Measurements from ENCODE around the gene C4B.
"Not testable (repeated sequence)": the region's sequence is repeated elsewhere in the genome, so short reads cannot be mapped to it uniquely, and the experiment has no call there.

Gene C4B

GRCh38 chr6:32047855-32048766, 33.5 kb downstream of the C4B start:
- peak; percentile 83 for DNase-seq
- peaks cover 6% of the 10 kb centered on the region for H3K4me1 Mint-ChIP-seq (ENCODE audit: low read depth)
- no peaks in the 10 kb centered on the region for H3K27me3 Mint-ChIP-seq
- H3K36me3 Mint-ChIP-seq (ENCODE audit: low read depth), result no peaks in the 10 kb centered on the region
- H3K27ac Mint-ChIP-seq, result no peak overlapping the region
- H3K4me3 Mint-ChIP-seq, result no peak overlapping the region
- H3K9me3 Mint-ChIP-seq, result no peaks in the 10 kb centered on the region

GRCh38 chr6:32049149-32049548, 34.6 kb downstream of the C4B start:
- not testable (repeated sequence) for H3K9me3 Mint-ChIP-seq; H3K36me3 Mint-ChIP-seq (ENCODE audit: low read depth); H3K27me3 Mint-ChIP-seq; H3K4me1 Mint-ChIP-seq (ENCODE audit: low read depth); DNase-seq; H3K4me3 Mint-ChIP-seq; H3K27ac Mint-ChIP-seq

GRCh38 chr6:32049736-32050135, 35.1 kb downstream of the C4B start:
- DNase-seq; H3K36me3 Mint-ChIP-seq (ENCODE audit: low read depth); H3K27ac Mint-ChIP-seq; H3K4me3 Mint-ChIP-seq; H3K9me3 Mint-ChIP-seq; H3K27me3 Mint-ChIP-seq; H3K4me1 Mint-ChIP-seq (ENCODE audit: low read depth): not testable (repeated sequence)

- no peaks in the 10 kb centered on the region for H3K9me3 Mint-ChIP-seq
- no peaks in the 10 kb centered on the region for H3K36me3 Mint-ChIP-seq (ENCODE audit: low read depth)
- no peaks in the 10 kb centered on the region for H3K27me3 Mint-ChIP-seq
- no peak overlapping the region for H3K27ac Mint-ChIP-seq
- peaks cover 6% of the 10 kb centered on the region for H3K4me1 Mint-ChIP-seq (ENCODE audit: low read depth)
- no peak for DNase-seq
- H3K4me3 Mint-ChIP-seq, result no peak overlapping the region
These were observed 36.0 kb downstream of the C4B start for GRCh38 chr6:32050562-32050961.

- H3K27me3 Mint-ChIP-seq; H3K4me3 Mint-ChIP-seq; H3K27ac Mint-ChIP-seq; DNase-seq; H3K36me3 Mint-ChIP-seq (ENCODE audit: low read depth); H3K9me3 Mint-ChIP-seq; H3K4me1 Mint-ChIP-seq (ENCODE audit: low read depth): not testable (repeated sequence)
These were observed 38.0 kb downstream of the C4B start for GRCh38 chr6:32052626-32053025.

- not testable (repeated sequence) for DNase-seq; H3K27ac Mint-ChIP-seq; H3K9me3 Mint-ChIP-seq; H3K4me3 Mint-ChIP-seq; H3K4me1 Mint-ChIP-seq (ENCODE audit: low read depth); H3K36me3 Mint-ChIP-seq (ENCODE audit: low read depth); H3K27me3 Mint-ChIP-seq
These were observed 38.7 kb downstream of the C4B start for GRCh38 chr6:32053314-32053713.

- not testable (repeated sequence) for H3K4me3 Mint-ChIP-seq; H3K4me1 Mint-ChIP-seq (ENCODE audit: low read depth); H3K27me3 Mint-ChIP-seq; DNase-seq; H3K27ac Mint-ChIP-seq; H3K36me3 Mint-ChIP-seq (ENCODE audit: low read depth); H3K9me3 Mint-ChIP-seq
These were observed 41.2 kb downstream of the C4B start for GRCh38 chr6:32055756-32056155.

GRCh38 chr6:32056254-32056653, 41.7 kb downstream of the C4B start:
- no peak overlapping the region for H3K4me3 Mint-ChIP-seq
- no peaks in the 10 kb centered on the region for H3K9me3 Mint-ChIP-seq
- DNase-seq, result no peak
- H3K27me3 Mint-ChIP-seq, result no peaks in the 10 kb centered on the region
- no peak overlapping the region for H3K27ac Mint-ChIP-seq
- H3K36me3 Mint-ChIP-seq (ENCODE audit: low read depth), result no peaks in the 10 kb centered on the region
- no peaks in the 10 kb centered on the region for H3K4me1 Mint-ChIP-seq (ENCODE audit: low read depth)

- no peak overlapping the region for H3K4me3 Mint-ChIP-seq
- no peaks in the 10 kb centered on the region for H3K9me3 Mint-ChIP-seq
- no peak overlapping the region for H3K27ac Mint-ChIP-seq
- no peaks in the 10 kb centered on the region for H3K4me1 Mint-ChIP-seq (ENCODE audit: low read depth)
- H3K36me3 Mint-ChIP-seq (ENCODE audit: low read depth), result no peaks in the 10 kb centered on the region
- no peaks in the 10 kb centered on the region for H3K27me3 Mint-ChIP-seq
- no peak for DNase-seq
These were observed 43.4 kb downstream of the C4B start for GRCh38 chr6:32057966-32058365.

- H3K9me3 Mint-ChIP-seq, result no peaks in the 10 kb centered on the region
- no peak for DNase-seq
- no peaks in the 10 kb centered on the region for H3K27me3 Mint-ChIP-seq
- no peaks in the 10 kb centered on the region for H3K4me1 Mint-ChIP-seq (ENCODE audit: low read depth)
- H3K4me3 Mint-ChIP-seq, result no peak overlapping the region
- H3K27ac Mint-ChIP-seq, result no peak overlapping the region
- no peaks in the 10 kb centered on the region for H3K36me3 Mint-ChIP-seq (ENCODE audit: low read depth)
These were observed 43.9 kb downstream of the C4B start for GRCh38 chr6:32058511-32058963.

GRCh38 chr6:32060966-32061655, 46.5 kb downstream of the C4B start:
- H3K27me3 Mint-ChIP-seq, result no peaks in the 10 kb centered on the region
- H3K4me1 Mint-ChIP-seq (ENCODE audit: low read depth), result no peaks in the 10 kb centered on the region
- no peak for DNase-seq
- H3K9me3 Mint-ChIP-seq, result no peaks in the 10 kb centered on the region
- H3K4me3 Mint-ChIP-seq, result no peak overlapping the region
- no peak overlapping the region for H3K27ac Mint-ChIP-seq
- H3K36me3 Mint-ChIP-seq (ENCODE audit: low read depth), result no peaks in the 10 kb centered on the region

GRCh38 chr6:32064706-32065105, 50.1 kb downstream of the C4B start:
- Mint-ChIP-seq H3K27me3 (no peaks in the 10 kb centered on the region), H3K9me3 (no peaks in the 10 kb centered on the region), H3K27ac (no peak overlapping the region), H3K4me1 (ENCODE audit: low read depth) (no peaks in the 10 kb centered on the region), H3K4me3 (no peak overlapping the region), H3K36me3 (ENCODE audit: low read depth) (no peaks in the 10 kb centered on the region)
- no peak for DNase-seq

- H3K4me3 Mint-ChIP-seq; H3K9me3 Mint-ChIP-seq; H3K36me3 Mint-ChIP-seq (ENCODE audit: low read depth); DNase-seq; H3K27ac Mint-ChIP-seq; H3K27me3 Mint-ChIP-seq; H3K4me1 Mint-ChIP-seq (ENCODE audit: low read depth): not testable (repeated sequence)
These were observed 52.9 kb downstream of the C4B start for GRCh38 chr6:32067521-32067920.

- H3K36me3 Mint-ChIP-seq (ENCODE audit: low read depth); H3K4me3 Mint-ChIP-seq; H3K27me3 Mint-ChIP-seq; DNase-seq; H3K27ac Mint-ChIP-seq; H3K4me1 Mint-ChIP-seq (ENCODE audit: low read depth); H3K9me3 Mint-ChIP-seq: not testable (repeated sequence)
These were observed 53.7 kb downstream of the C4B start for GRCh38 chr6:32068315-32068714.

- Mint-ChIP-seq H3K27ac (no peak overlapping the region), H3K4me3 (no peak overlapping the region), H3K4me1 (ENCODE audit: low read depth) (no peaks in the 10 kb centered on the region), H3K36me3 (ENCODE audit: low read depth) (no peaks in the 10 kb centered on the region), H3K27me3 (no peaks in the 10 kb centered on the region), H3K9me3 (no peaks in the 10 kb centered on the region)
- DNase-seq, result no peak
These were observed 54.3 kb downstream of the C4B start for GRCh38 chr6:32068867-32069266.

Measured in activated T-cell treated with anti-CD3 and anti-CD28 coated beads, Interleukin-2, amount 50 U/mL, for 24 hours (primary cell).